PC-3 (cell line): ENCODE data around the gene GPR152. TPM values are rescaled to one million over a fixed set of nuclear protein-coding genes. Genes with fewer than 3 reads are reported as not detected.

Experiments used
- ATAC-seq: fragments of 200-7000 bp; cut with Tn5 transposase; 2 replicates; pipeline ENCODE4 v1.9.1; 2020; ENCODE audit warnings: mild to moderate bottlenecking, moderate library complexity
- BruUV-seq: library from RNA; stranded (reverse); fragments of 400-500 nt; replicated peaks from 2 replicates; lab custom pipeline; 2021; lab: Mats Ljungman, UMichigan
- CTCF ChIA-PET: fragments of 300-600 bp; sonication (Branson Sonifier 250); formaldehyde crosslinking; loops from one replicate; lab custom pipeline; 2022; ENCODE audit warnings: antibody characterized with exemption; lab: Charles Lee
- POLR2A ChIA-PET: fragments of 300-600 bp; sonication (Branson Sonifier 250); formaldehyde crosslinking; loops from one replicate; lab custom pipeline; 2022; ENCODE audit warnings: antibody characterized with exemption; ENCODE audit not compliant: unreplicated experiment; lab: Charles Lee
- DNase-seq: peaks from one replicate; pipeline ENCODE4 v3.0.0-alpha.2; 2015
- H2AFZ ChIP-seq: fragments of 300-600 bp; sonication (generic); 2 replicates; pipeline ENCODE4 v1.6.0; 2016; ENCODE audit warnings: antibody characterized with exemption, low read length
- H3F3A ChIP-seq: fragments of 300-600 bp; sonication (generic); one replicate; pipeline ENCODE4 v1.6.0; 2017; ENCODE audit warnings: antibody characterized with exemption, low read length, control low read depth, mild to moderate bottlenecking; ENCODE audit not compliant: unreplicated experiment
- H3K27ac ChIP-seq: fragments of 300-600 bp; sonication (generic); 2 replicates; pipeline ENCODE4 v1.5.1; 2016; ENCODE audit warnings: mild to moderate bottlenecking, low read length
- H3K27me3 ChIP-seq: fragments of 300-600 bp; sonication (generic); 2 replicates; pipeline ENCODE4 v1.6.1; 2016; ENCODE audit warnings: low read length, mixed read lengths
- H3K36me3 ChIP-seq: fragments of 300-600 bp; sonication (generic); 2 replicates; pipeline ENCODE4 v1.6.1; 2016; ENCODE audit warnings: low read depth, mixed run types, low read length, mixed read lengths
- H3K4me1 ChIP-seq: fragments of 300-600 bp; sonication (generic); 2 replicates; pipeline ENCODE4 v1.5.1; 2016; ENCODE audit warnings: low read length; ENCODE audit not compliant: insufficient read depth
- H3K4me2 ChIP-seq: fragments of 300-600 bp; sonication (generic); 2 replicates; pipeline ENCODE4 v1.6.0; 2016; ENCODE audit warnings: low read length
- H3K4me3 ChIP-seq: fragments of 300-600 bp; sonication (generic); 2 replicates; pipeline ENCODE4 v1.5.1; 2016; ENCODE audit warnings: mild to moderate bottlenecking, low read length, mixed read lengths
- H3K79me2 ChIP-seq: fragments of 300-600 bp; sonication (generic); 2 replicates; pipeline ENCODE4 v1.6.1; 2017; ENCODE audit warnings: low read length, mixed read lengths
- H3K9ac ChIP-seq: fragments of 300-600 bp; sonication (generic); 2 replicates; pipeline ENCODE4 v1.6.0; 2016; ENCODE audit warnings: mild to moderate bottlenecking, low read length
- H3K9me2 ChIP-seq: fragments of 300-600 bp; sonication (generic); replicated peaks from 2 replicates; pipeline ENCODE4 v1.6.1; 2016; ENCODE audit warnings: mixed run types, low read length, mixed read lengths
- H3K9me3 ChIP-seq: fragments of 300-600 bp; sonication (generic); 2 replicates; pipeline ENCODE4 v1.6.1; 2016; ENCODE audit warnings: low read length, mixed read lengths
- H4K20me1 ChIP-seq: fragments of 300-600 bp; sonication (generic); 2 replicates; pipeline ENCODE4 v1.6.1; 2016; ENCODE audit warnings: low read length, mixed read lengths
- EZH2 ChIP-seq: fragments of 300-600 bp; sonication (generic); IDR thresholded peaks from one replicate; pipeline ENCODE4 v1.6.1; 2017; ENCODE audit warnings: antibody characterized with exemption, mild to moderate bottlenecking, low read length; ENCODE audit not compliant: unreplicated experiment
- EZH2phosphoT487 ChIP-seq: fragments of 300-600 bp; sonication (generic); IDR thresholded peaks from 2 replicates; pipeline ENCODE4 v1.6.1; 2018; ENCODE audit warnings: mild to moderate bottlenecking, antibody characterized with exemption, low read length, borderline replicate concordance
- intact Hi-C: fragments of 100-400 bp; cut with micrococcal nuclease; formaldehyde crosslinking; loops from 2 replicates; pipeline ENCODE4 v1.9.0; 2023
- total RNA-seq: library from RNA; depleted of rRNA; stranded (reverse); fragments of >200 nt; gene quantifications from 2 replicates; pipeline ENCODE4 v1.2.3, GENCODE V29; 2014
- TF ChIP-seq, protein P1 (sequence below): fragments of 300-600 bp; sonication (generic); conservative IDR thresholded peaks from 2 replicates; pipeline ENCODE4 v1.5.1; 2017; ENCODE audit warnings: antibody characterized with exemption, low read depth, mild to moderate bottlenecking, low read length

GPR152 gene
- total RNA-seq, 1 experiment from 2014 or later: not detected

DNA sequence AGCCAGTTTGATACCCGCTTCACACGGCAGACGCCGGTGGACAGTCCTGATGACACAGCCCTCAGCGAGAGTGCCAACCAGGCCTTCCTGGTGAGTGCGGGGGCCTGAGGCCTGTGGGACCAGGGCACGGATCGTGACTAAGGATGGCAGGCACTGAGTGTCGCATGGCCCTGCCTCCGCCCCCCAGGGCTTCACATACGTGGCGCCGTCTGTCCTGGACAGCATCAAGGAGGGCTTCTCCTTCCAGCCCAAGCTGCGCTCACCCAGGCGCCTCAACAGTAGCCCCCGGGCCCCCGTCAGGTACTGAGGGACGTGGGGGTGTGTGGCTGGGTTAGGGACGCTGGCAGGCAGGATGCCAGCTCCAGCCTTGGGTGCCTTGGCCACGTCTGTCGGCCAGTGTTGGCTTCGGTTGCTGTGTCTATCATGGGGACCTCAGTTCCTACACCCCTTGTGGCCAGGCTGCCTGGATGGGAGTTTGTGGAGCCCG is 18.1 kb downstream of the GPR152 start:
- intact Hi-C loops: no loop called here
- Histone ChIP-seq H3K36me3 (peaks cover 49% of the 10 kb centered on the region), H3K79me2 (peaks cover 22% of the 10 kb centered on the region), H3K9me2 (no peaks in the 10 kb centered on the region), H3K9ac (no peak overlapping the region), H3K9me3 (no peaks in the 10 kb centered on the region), H3K4me3 (no peak overlapping the region), H3K27ac (no peak overlapping the region), H3K4me1 (peaks cover 7% of the 10 kb centered on the region), H3F3A (peaks cover 9% of the 10 kb centered on the region), H2AFZ (no peak overlapping the region), H3K4me2 (no peak overlapping the region), H3K27me3 (no peaks in the 10 kb centered on the region), H4K20me1 (no peaks in the 10 kb centered on the region)
- DNase-seq: no peak
- TF ChIP-seq, protein P1, sequence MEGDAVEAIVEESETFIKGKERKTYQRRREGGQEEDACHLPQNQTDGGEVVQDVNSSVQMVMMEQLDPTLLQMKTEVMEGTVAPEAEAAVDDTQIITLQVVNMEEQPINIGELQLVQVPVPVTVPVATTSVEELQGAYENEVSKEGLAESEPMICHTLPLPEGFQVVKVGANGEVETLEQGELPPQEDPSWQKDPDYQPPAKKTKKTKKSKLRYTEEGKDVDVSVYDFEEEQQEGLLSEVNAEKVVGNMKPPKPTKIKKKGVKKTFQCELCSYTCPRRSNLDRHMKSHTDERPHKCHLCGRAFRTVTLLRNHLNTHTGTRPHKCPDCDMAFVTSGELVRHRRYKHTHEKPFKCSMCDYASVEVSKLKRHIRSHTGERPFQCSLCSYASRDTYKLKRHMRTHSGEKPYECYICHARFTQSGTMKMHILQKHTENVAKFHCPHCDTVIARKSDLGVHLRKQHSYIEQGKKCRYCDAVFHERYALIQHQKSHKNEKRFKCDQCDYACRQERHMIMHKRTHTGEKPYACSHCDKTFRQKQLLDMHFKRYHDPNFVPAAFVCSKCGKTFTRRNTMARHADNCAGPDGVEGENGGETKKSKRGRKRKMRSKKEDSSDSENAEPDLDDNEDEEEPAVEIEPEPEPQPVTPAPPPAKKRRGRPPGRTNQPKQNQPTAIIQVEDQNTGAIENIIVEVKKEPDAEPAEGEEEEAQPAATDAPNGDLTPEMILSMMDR: no peak
- no peak for TF ChIP-seq EZH2
- TF ChIP-seq EZH2phosphoT487: no peak
- BruUV-seq: no TSS peak
- CTCF ChIA-PET: no interaction called here
- ATAC-seq: no peak
- POLR2A ChIA-PET: no interaction called here

DNA sequence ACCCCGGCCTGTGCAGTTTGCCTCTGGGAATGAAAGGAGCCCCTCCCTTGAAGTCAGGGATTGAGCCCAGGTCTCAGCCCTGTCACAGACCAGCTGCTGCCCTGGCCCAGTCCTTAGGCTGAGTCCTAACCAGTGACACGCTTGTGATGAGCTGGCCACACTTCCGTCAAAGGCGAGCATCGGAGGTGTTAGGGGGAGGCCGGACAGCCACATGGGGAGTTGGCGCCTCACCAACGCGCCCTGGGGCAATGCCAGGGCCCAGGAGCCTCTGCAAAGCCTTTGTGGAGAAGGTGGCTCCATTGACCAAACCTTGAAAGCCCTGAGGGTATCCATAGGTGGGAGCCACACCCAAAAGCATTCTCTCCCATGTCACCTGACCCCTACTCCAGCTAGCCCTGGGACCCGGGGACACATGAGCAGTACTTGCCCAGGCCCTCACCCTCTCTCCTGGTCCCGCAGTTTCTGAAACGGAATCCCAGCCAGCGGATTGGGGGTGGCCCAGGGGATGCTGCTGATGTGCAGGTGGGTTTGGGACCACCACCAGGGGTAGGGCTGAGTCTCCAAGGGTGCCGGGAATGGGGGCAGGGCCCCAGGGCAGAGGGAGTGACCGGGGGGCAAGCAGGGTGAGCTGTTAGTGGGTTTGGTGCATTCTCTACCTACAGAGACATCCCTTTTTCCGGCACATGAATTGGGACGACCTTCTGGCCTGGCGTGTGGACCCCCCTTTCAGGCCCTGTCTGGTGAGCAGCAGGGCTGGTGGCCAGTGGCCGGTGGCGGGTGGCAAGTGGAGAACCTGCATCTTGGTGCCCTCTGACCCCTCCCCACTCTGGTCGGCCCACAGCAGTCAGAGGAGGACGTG is 18.8 kb downstream of the GPR152 start:
- DNase-seq (no peak), ATAC-seq (no peak)
- Histone ChIP-seq H3K36me3 (peaks cover 49% of the 10 kb centered on the region), H3K4me1 (peaks cover 10% of the 10 kb centered on the region), H3K27ac (no peak overlapping the region), H3K9ac (no peak overlapping the region), H3K4me2 (no peak overlapping the region), H3K27me3 (no peaks in the 10 kb centered on the region), H3K79me2 (peaks cover 28% of the 10 kb centered on the region), H3F3A (peaks cover 4% of the 10 kb centered on the region), H2AFZ (no peak overlapping the region), H3K4me3 (no peak overlapping the region), H3K9me2 (no peaks in the 10 kb centered on the region), H4K20me1 (no peaks in the 10 kb centered on the region), H3K9me3 (no peaks in the 10 kb centered on the region)
- BruUV-seq: no TSS peak
- ChIA-PET POLR2A (no interaction called here), CTCF (no interaction called here)
- intact Hi-C loops: no loop called here
- TF ChIP-seq EZH2 (no peak), EZH2phosphoT487 (no peak)
- TF ChIP-seq, protein P1: no peak

- Histone ChIP-seq H3K9me2 (no peaks in the 10 kb centered on the region), H3K79me2 (peaks cover 34% of the 10 kb centered on the region), H3K4me3 (no peak overlapping the region), H3K27ac (no peak overlapping the region), H3K9me3 (no peaks in the 10 kb centered on the region), H3K4me2 (no peak overlapping the region), H2AFZ (no peak overlapping the region), H4K20me1 (no peaks in the 10 kb centered on the region), H3K27me3 (no peaks in the 10 kb centered on the region), H3K36me3 (peaks cover 46% of the 10 kb centered on the region), H3F3A (peaks cover 4% of the 10 kb centered on the region), H3K4me1 (peaks cover 10% of the 10 kb centered on the region), H3K9ac (no peak overlapping the region)
- CTCF ChIA-PET: no interaction called here
- no peak for DNase-seq
- no peak for ATAC-seq
- BruUV-seq: no TSS peak
- intact Hi-C loops: no loop called here
- POLR2A ChIA-PET: no interaction called here
- TF ChIP-seq EZH2: no peak
- TF ChIP-seq, protein P1: no peak
- TF ChIP-seq EZH2phosphoT487: no peak
These were observed 19.7 kb downstream of the GPR152 start for GRCh38 chr11:67432655-67433349.
